PC-3 (cell line): ENCODE data around the gene FBXL16. TPM values are rescaled to one million over a fixed set of nuclear protein-coding genes. Genes with fewer than 3 reads are reported as not detected.

Source experiments
- ATAC-seq: fragments of 200-7000 bp; cut with Tn5 transposase; 2 replicates; pipeline ENCODE4 v1.9.1; 2020; ENCODE audit warnings: mild to moderate bottlenecking, moderate library complexity
- BruUV-seq: library from RNA; stranded (reverse); fragments of 400-500 nt; replicated peaks from 2 replicates; lab custom pipeline; 2021; lab: Mats Ljungman, UMichigan
- CTCF ChIA-PET: fragments of 300-600 bp; sonication (Branson Sonifier 250); formaldehyde crosslinking; loops from one replicate; lab custom pipeline; 2022; ENCODE audit warnings: antibody characterized with exemption; lab: Charles Lee
- POLR2A ChIA-PET: fragments of 300-600 bp; sonication (Branson Sonifier 250); formaldehyde crosslinking; loops from one replicate; lab custom pipeline; 2022; ENCODE audit warnings: antibody characterized with exemption; ENCODE audit not compliant: unreplicated experiment; lab: Charles Lee
- DNase-seq: peaks from one replicate; pipeline ENCODE4 v3.0.0-alpha.2; 2015
- H2AFZ ChIP-seq: fragments of 300-600 bp; sonication (generic); 2 replicates; pipeline ENCODE4 v1.6.0; 2016; ENCODE audit warnings: antibody characterized with exemption, low read length
- H3F3A ChIP-seq: fragments of 300-600 bp; sonication (generic); one replicate; pipeline ENCODE4 v1.6.0; 2017; ENCODE audit warnings: antibody characterized with exemption, low read length, control low read depth, mild to moderate bottlenecking; ENCODE audit not compliant: unreplicated experiment
- H3K27ac ChIP-seq: fragments of 300-600 bp; sonication (generic); 2 replicates; pipeline ENCODE4 v1.5.1; 2016; ENCODE audit warnings: mild to moderate bottlenecking, low read length
- H3K27me3 ChIP-seq: fragments of 300-600 bp; sonication (generic); 2 replicates; pipeline ENCODE4 v1.6.1; 2016; ENCODE audit warnings: low read length, mixed read lengths
- H3K36me3 ChIP-seq: fragments of 300-600 bp; sonication (generic); 2 replicates; pipeline ENCODE4 v1.6.1; 2016; ENCODE audit warnings: low read depth, mixed run types, low read length, mixed read lengths
- H3K4me1 ChIP-seq: fragments of 300-600 bp; sonication (generic); 2 replicates; pipeline ENCODE4 v1.5.1; 2016; ENCODE audit warnings: low read length; ENCODE audit not compliant: insufficient read depth
- H3K4me2 ChIP-seq: fragments of 300-600 bp; sonication (generic); 2 replicates; pipeline ENCODE4 v1.6.0; 2016; ENCODE audit warnings: low read length
- H3K4me3 ChIP-seq: fragments of 300-600 bp; sonication (generic); 2 replicates; pipeline ENCODE4 v1.5.1; 2016; ENCODE audit warnings: mild to moderate bottlenecking, low read length, mixed read lengths
- H3K79me2 ChIP-seq: fragments of 300-600 bp; sonication (generic); 2 replicates; pipeline ENCODE4 v1.6.1; 2017; ENCODE audit warnings: low read length, mixed read lengths
- H3K9ac ChIP-seq: fragments of 300-600 bp; sonication (generic); 2 replicates; pipeline ENCODE4 v1.6.0; 2016; ENCODE audit warnings: mild to moderate bottlenecking, low read length
- H3K9me2 ChIP-seq: fragments of 300-600 bp; sonication (generic); replicated peaks from 2 replicates; pipeline ENCODE4 v1.6.1; 2016; ENCODE audit warnings: mixed run types, low read length, mixed read lengths
- H3K9me3 ChIP-seq: fragments of 300-600 bp; sonication (generic); 2 replicates; pipeline ENCODE4 v1.6.1; 2016; ENCODE audit warnings: low read length, mixed read lengths
- H4K20me1 ChIP-seq: fragments of 300-600 bp; sonication (generic); 2 replicates; pipeline ENCODE4 v1.6.1; 2016; ENCODE audit warnings: low read length, mixed read lengths
- EZH2 ChIP-seq: fragments of 300-600 bp; sonication (generic); IDR thresholded peaks from one replicate; pipeline ENCODE4 v1.6.1; 2017; ENCODE audit warnings: antibody characterized with exemption, mild to moderate bottlenecking, low read length; ENCODE audit not compliant: unreplicated experiment
- EZH2phosphoT487 ChIP-seq: fragments of 300-600 bp; sonication (generic); IDR thresholded peaks from 2 replicates; pipeline ENCODE4 v1.6.1; 2018; ENCODE audit warnings: mild to moderate bottlenecking, antibody characterized with exemption, low read length, borderline replicate concordance
- intact Hi-C: fragments of 100-400 bp; cut with micrococcal nuclease; formaldehyde crosslinking; loops from 2 replicates; pipeline ENCODE4 v1.9.0; 2023
- total RNA-seq: library from RNA; depleted of rRNA; stranded (reverse); fragments of >200 nt; gene quantifications from 2 replicates; pipeline ENCODE4 v1.2.3, GENCODE V29; 2014
- TF ChIP-seq, protein P1 (sequence below): fragments of 300-600 bp; sonication (generic); conservative IDR thresholded peaks from 2 replicates; pipeline ENCODE4 v1.5.1; 2017; ENCODE audit warnings: antibody characterized with exemption, low read depth, mild to moderate bottlenecking, low read length

FBXL16 gene
- total RNA-seq, 1 experiment from 2014 or later = 7.5 TPM

DNA sequence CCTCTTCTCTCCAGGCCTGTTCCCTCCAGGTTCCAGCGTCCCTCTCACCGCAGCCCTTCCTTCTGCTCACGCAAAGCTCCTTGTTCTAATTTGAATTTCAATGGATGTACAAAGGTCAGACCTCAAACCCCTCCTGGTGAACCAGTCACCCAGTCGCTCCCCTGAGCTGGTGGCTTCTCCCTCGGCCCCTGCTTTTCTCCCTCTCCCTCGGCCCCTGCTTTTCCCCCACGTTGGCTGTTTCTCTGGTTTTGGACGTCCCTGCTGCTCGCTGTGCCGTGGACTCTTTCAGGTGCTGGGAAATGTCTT lies 46.4 kb upstream of the FBXL16 start:
- TF ChIP-seq EZH2 = no peak
- TF ChIP-seq EZH2phosphoT487 = no peak
- TF ChIP-seq, protein P1, sequence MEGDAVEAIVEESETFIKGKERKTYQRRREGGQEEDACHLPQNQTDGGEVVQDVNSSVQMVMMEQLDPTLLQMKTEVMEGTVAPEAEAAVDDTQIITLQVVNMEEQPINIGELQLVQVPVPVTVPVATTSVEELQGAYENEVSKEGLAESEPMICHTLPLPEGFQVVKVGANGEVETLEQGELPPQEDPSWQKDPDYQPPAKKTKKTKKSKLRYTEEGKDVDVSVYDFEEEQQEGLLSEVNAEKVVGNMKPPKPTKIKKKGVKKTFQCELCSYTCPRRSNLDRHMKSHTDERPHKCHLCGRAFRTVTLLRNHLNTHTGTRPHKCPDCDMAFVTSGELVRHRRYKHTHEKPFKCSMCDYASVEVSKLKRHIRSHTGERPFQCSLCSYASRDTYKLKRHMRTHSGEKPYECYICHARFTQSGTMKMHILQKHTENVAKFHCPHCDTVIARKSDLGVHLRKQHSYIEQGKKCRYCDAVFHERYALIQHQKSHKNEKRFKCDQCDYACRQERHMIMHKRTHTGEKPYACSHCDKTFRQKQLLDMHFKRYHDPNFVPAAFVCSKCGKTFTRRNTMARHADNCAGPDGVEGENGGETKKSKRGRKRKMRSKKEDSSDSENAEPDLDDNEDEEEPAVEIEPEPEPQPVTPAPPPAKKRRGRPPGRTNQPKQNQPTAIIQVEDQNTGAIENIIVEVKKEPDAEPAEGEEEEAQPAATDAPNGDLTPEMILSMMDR = no peak
- CTCF ChIA-PET = no interaction called here
- POLR2A ChIA-PET = no interaction called here

DNA sequence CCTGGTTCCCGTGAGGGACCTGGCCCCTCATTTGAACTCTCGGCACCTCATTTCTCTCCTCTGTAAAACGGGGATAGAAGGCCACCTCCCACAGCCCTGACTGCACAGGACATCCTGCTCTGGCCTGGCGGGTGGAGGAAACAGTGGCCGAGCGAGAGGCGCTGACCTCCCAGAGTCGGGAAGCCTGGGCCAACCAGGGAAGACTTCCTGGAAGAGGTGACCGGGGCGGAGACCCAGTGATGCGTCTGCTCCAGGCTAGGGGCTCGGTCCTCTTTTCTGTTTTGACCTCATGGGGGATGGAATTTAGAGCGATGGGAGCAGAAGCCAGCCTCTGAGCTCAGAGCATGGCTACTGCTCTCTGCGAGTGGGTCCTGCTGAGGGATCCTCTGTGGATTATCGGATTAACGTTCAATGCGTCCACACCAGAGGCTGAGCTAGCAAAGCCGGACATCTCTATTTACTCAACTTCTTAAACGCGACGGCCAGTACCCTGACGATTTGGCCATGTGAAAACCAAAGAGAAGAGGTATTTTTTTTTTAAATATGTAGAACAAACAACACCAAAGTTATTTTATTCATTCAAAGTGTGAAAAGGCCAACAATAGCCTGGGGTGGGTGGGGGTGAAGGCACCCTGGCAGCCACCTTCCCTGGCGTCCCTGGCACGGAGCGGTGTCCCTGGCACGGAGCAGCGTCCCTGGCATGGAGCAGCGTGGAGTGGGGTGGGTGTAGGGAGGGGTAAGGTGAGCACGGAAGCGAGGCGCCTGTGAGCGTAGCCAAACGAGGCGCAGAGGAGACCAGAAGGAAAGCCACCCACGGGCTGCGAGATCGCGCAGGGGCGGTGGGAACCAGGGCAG lies 45.8 kb upstream of the FBXL16 start:
- H3F3A ChIP-seq = no peaks in the 10 kb centered on the region
- no peak overlapping the region for H3K9ac ChIP-seq
- CTCF ChIA-PET = no interaction called here
- no peaks in the 10 kb centered on the region for H3K36me3 ChIP-seq
- H3K9me3 ChIP-seq = no peaks in the 10 kb centered on the region
- no peak overlapping the region for H3K27ac ChIP-seq
- peak overlapping the region; percentile 41 for H3K4me2 ChIP-seq
- H4K20me1 ChIP-seq = no peaks in the 10 kb centered on the region
- H3K4me1 ChIP-seq = no peaks in the 10 kb centered on the region
- H3K79me2 ChIP-seq = no peaks in the 10 kb centered on the region
- TF ChIP-seq, protein P1 = no peak
- TF ChIP-seq EZH2 (no peak), EZH2phosphoT487 (no peak)
- no TSS peak for BruUV-seq
- POLR2A ChIA-PET = no interaction called here
- DNase-seq (no peak), ATAC-seq (peak; percentile 42; the same call in 1 of the 2 replicates)
- intact Hi-C loops = no loop called here
- no peak overlapping the region for H3K4me3 ChIP-seq
- no peaks in the 10 kb centered on the region for H3K9me2 ChIP-seq
- no peaks in the 10 kb centered on the region for H3K27me3 ChIP-seq
- 0 out of 2 replicates have a peak overlapping the region, but pooled peaks have one; percentile 9 for H2AFZ ChIP-seq

More for the DNA sequence above, 46.4 kb upstream of the FBXL16 start:
- Histone ChIP-seq H3K4me3 (no peak overlapping the region), H3K9ac (no peak overlapping the region), H3K79me2 (no peaks in the 10 kb centered on the region), H3K4me2 (peak overlapping the region; percentile 41), H3K27me3 (no peaks in the 10 kb centered on the region), H3K27ac (no peak overlapping the region), H2AFZ (0 out of 2 replicates have a peak overlapping the region, but pooled peaks have one; percentile 9), H3F3A (no peaks in the 10 kb centered on the region), H3K9me2 (no peaks in the 10 kb centered on the region), H3K4me1 (no peaks in the 10 kb centered on the region), H3K36me3 (no peaks in the 10 kb centered on the region), H3K9me3 (no peaks in the 10 kb centered on the region), H4K20me1 (no peaks in the 10 kb centered on the region)
- intact Hi-C loops = no loop called here
- ATAC-seq (no peak), DNase-seq (no peak)
- BruUV-seq = no TSS peak

DNA sequence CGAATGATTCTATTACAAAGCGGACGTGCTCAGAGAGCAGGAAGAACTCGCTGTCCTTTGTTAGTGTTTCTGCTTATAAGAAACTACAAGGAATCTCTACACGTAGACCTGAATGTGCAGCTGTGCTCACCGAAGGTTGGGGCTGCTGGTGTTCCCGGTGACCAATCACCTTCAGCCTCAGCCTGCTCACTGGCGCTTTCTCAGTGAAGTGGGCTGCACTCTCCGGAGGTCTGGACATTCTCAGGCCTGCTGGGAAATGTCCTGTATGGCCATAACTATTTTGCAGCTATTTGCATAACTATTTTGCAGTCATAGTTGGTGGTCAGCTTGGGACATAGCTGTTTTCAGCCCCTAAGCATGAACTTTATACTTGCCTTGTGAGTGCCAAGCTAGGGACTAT lies 44.9 kb upstream of the FBXL16 start:
- Histone ChIP-seq H3K9me3 (no peaks in the 10 kb centered on the region), H3K4me3 (no peak overlapping the region), H3K4me1 (no peaks in the 10 kb centered on the region), H4K20me1 (no peaks in the 10 kb centered on the region), H3K4me2 (no peak overlapping the region), H3K9ac (no peak overlapping the region), H3K27me3 (no peaks in the 10 kb centered on the region), H3K27ac (no peak overlapping the region), H2AFZ (no peak overlapping the region), H3F3A (no peaks in the 10 kb centered on the region), H3K36me3 (no peaks in the 10 kb centered on the region), H3K79me2 (no peaks in the 10 kb centered on the region), H3K9me2 (no peaks in the 10 kb centered on the region)
- ChIA-PET CTCF (no interaction called here), POLR2A (no interaction called here)
- ATAC-seq (no peak), DNase-seq (no peak)
- no TSS peak for BruUV-seq
- TF ChIP-seq EZH2 (no peak), EZH2phosphoT487 (no peak)
- TF ChIP-seq, protein P1 = no peak
- intact Hi-C loops = no loop called here
